Measurements from ENCODE around the gene NKX1-1.

Gene NKX1-1

GRCh38 chr4:1364217-1364616, 42.0 kb downstream of the NKX1-1 start:
- no peak for TF ChIP-seq CTCF (IDR thresholded peaks at IDR 0.05; ENCODE audit: low read depth, low read length)
- no peak overlapping the region for H3K4me3 ChIP-seq (replicated peaks in 1 of 2; ENCODE audit: low read depth in 2 of 2, low read length in 2 of 2)
- DNase-seq (ENCODE audit: low read depth in 2 of 2) = no peak

GRCh38 chr4:1363513-1363912, 42.7 kb downstream of the NKX1-1 start:
- TF ChIP-seq CTCF (IDR thresholded peaks at IDR 0.05; ENCODE audit: low read depth, low read length) = no peak
- H3K4me3 ChIP-seq (replicated peaks in 1 of 2; ENCODE audit: low read depth in 2 of 2, low read length in 2 of 2) = no peak overlapping the region

GRCh38 chr4:1362521-1362920, 43.7 kb downstream of the NKX1-1 start:
- DNase-seq (ENCODE audit: low read depth in 2 of 2) = no peak
- no peak for TF ChIP-seq CTCF (IDR thresholded peaks at IDR 0.05; ENCODE audit: low read depth, low read length)
- no peak overlapping the region for H3K4me3 ChIP-seq (replicated peaks in 1 of 2; ENCODE audit: low read depth in 2 of 2, low read length in 2 of 2)

More at GRCh38 chr4:1363513-1363912, 42.7 kb downstream of the NKX1-1 start:
- no peak for DNase-seq (ENCODE audit: low read depth in 2 of 2)

- DNase-seq (ENCODE audit: low read depth in 2 of 2) = no peak
- no peak for TF ChIP-seq CTCF (IDR thresholded peaks at IDR 0.05; ENCODE audit: low read depth, low read length)
- H3K4me3 ChIP-seq (replicated peaks in 1 of 2; ENCODE audit: low read depth in 2 of 2, low read length in 2 of 2) = no peak overlapping the region
Observed at GRCh38 chr4:1362046-1362445, 44.2 kb downstream of the NKX1-1 start.

GRCh38 chr4:1361431-1361830, 44.8 kb downstream of the NKX1-1 start:
- DNase-seq (ENCODE audit: low read depth in 2 of 2) = no peak
- H3K4me3 ChIP-seq (replicated peaks in 1 of 2; ENCODE audit: low read depth in 2 of 2, low read length in 2 of 2) = no peak overlapping the region
- no peak for TF ChIP-seq CTCF (IDR thresholded peaks at IDR 0.05; ENCODE audit: low read depth, low read length)

GRCh38 chr4:1360423-1361283, 45.6 kb downstream of the NKX1-1 start:
- DNase-seq (ENCODE audit: low read depth in 2 of 2) = peak; percentile 14 to 22
- TF ChIP-seq CTCF (IDR thresholded peaks at IDR 0.05; ENCODE audit: low read depth, low read length) = no peak
- no peak overlapping the region for H3K4me3 ChIP-seq (replicated peaks in 1 of 2; ENCODE audit: low read depth in 2 of 2, low read length in 2 of 2)
